Cardiac muscle cell (in vitro differentiated cells and primary cell): Measurements from ENCODE around the gene DNAI4. TPM values are rescaled to one million over a fixed set of nuclear protein-coding genes. Genes with fewer than 3 reads are reported as not detected.
A peak's percentile ranks its signal among the peaks of the same experiment; 100 is the strongest.

Source experiments
- DNase-seq, 2 donors: peaks; one replicate each; pipeline versions ENCODE4 v3.0.0 to v3.0.0-alpha.2; 2010 to 2017; ENCODE audit warnings: low read depth in 1 of 2, low spot score in 1 of 2
- H3K27ac ChIP-seq: fragments of 200-600 bp; sonication (generic); 2 replicates; pipeline ENCODE4 v1.5.1; 2016
- H3K27me3 ChIP-seq: fragments of 200-600 bp; sonication (generic); 2 replicates; pipeline ENCODE4 v1.6.0; 2016; ENCODE audit warnings: control low read depth
- H3K36me3 ChIP-seq: fragments of 200-600 bp; sonication (generic); 2 replicates; pipeline ENCODE4 v1.5.1; 2016; ENCODE audit warnings: control low read depth
- H3K4me1 ChIP-seq: fragments of 200-600 bp; sonication (generic); 2 replicates; pipeline ENCODE4 v1.8.1; 2017; ENCODE audit warnings: low read depth, mild to moderate bottlenecking, mixed run types
- H3K4me3 ChIP-seq: fragments of 200-600 bp; sonication (generic); 2 replicates; pipeline ENCODE4 v1.5.1; 2016; ENCODE audit warnings: mild to moderate bottlenecking
- H3K9me3 ChIP-seq: fragments of 200-600 bp; sonication (generic); 2 replicates; pipeline ENCODE4 v1.5.1; 2017; ENCODE audit warnings: low read depth, mild to moderate bottlenecking, control low read depth
- CTCF ChIP-seq: IDR thresholded peaks from 2 replicates; pipeline ENCODE4 v1.5.1; 2012; ENCODE audit warnings: low read depth, mild to moderate bottlenecking, low read length
- polyA plus RNA-seq: library from polyadenylated mRNA; unstranded; fragments of >200 nt; fragmentation: Nextera tagmentation; extraction: Ambion mirVana; gene quantifications from 2 replicates; pipeline ENCODE4 v1.2.1, GENCODE V29; 2016
- total RNA-seq: library from RNA; depleted of rRNA; stranded (reverse); fragments of >200 nt; gene quantifications from 2 replicates; pipeline ENCODE4 v1.2.3, GENCODE V29; 2016

Gene DNAI4
- total and polyA plus RNA-seq, 2 experiments from 2014 or later = 5.1 to 14.2 TPM

- H3K27me3 ChIP-seq = no peaks in the 10 kb centered on the region
- H3K4me3 ChIP-seq = peak overlapping the region; percentile 58
- no peaks in the 10 kb centered on the region for H3K36me3 ChIP-seq
- no peaks in the 10 kb centered on the region for H3K9me3 ChIP-seq
- peak overlapping the region; percentile 80 for H3K27ac ChIP-seq
- DNase-seq = no peak
- H3K4me1 ChIP-seq = peaks cover 19% of the 10 kb centered on the region
- TF ChIP-seq CTCF = no peak
Measured at GRCh38 chr1:66931590-66931989, 6.9 kb upstream of the DNAI4 start.

GRCh38 chr1:66930823-66931174 lies 6.1 kb upstream of the DNAI4 start:
- Histone ChIP-seq H3K4me1 (peaks cover 26% of the 10 kb centered on the region), H3K36me3 (no peaks in the 10 kb centered on the region), H3K9me3 (no peaks in the 10 kb centered on the region), H3K4me3 (peak overlapping the region; percentile 58), H3K27me3 (no peaks in the 10 kb centered on the region), H3K27ac (peak overlapping the region; percentile 80)
- no peak for DNase-seq
- TF ChIP-seq CTCF = no peak

GRCh38 chr1:66929999-66930822 lies 5.6 kb upstream of the DNAI4 start:
- H3K4me3 ChIP-seq = peak overlapping the region; percentile 58
- no peaks in the 10 kb centered on the region for H3K9me3 ChIP-seq
- peak; percentile 95 to 97 for DNase-seq
- no peaks in the 10 kb centered on the region for H3K27me3 ChIP-seq
- H3K4me1 ChIP-seq = peaks cover 26% of the 10 kb centered on the region
- no peaks in the 10 kb centered on the region for H3K36me3 ChIP-seq
- H3K27ac ChIP-seq = peak overlapping the region; percentile 80
- TF ChIP-seq CTCF = peak; percentile 36

GRCh38 chr1:66929691-66929998 lies 5.0 kb upstream of the DNAI4 start:
- Histone ChIP-seq H3K4me1 (peaks cover 26% of the 10 kb centered on the region), H3K27me3 (no peaks in the 10 kb centered on the region), H3K27ac (no peak overlapping the region), H3K36me3 (no peaks in the 10 kb centered on the region), H3K9me3 (no peaks in the 10 kb centered on the region), H3K4me3 (peak overlapping the region; percentile 58)
- TF ChIP-seq CTCF = no peak
- no peak for DNase-seq

- no peak for TF ChIP-seq CTCF
- DNase-seq = no peak
- peak overlapping the region; percentile 58 for H3K4me3 ChIP-seq
- H3K36me3 ChIP-seq = no peaks in the 10 kb centered on the region
- no peaks in the 10 kb centered on the region for H3K9me3 ChIP-seq
- no peaks in the 10 kb centered on the region for H3K27me3 ChIP-seq
- no peak overlapping the region for H3K27ac ChIP-seq
- H3K4me1 ChIP-seq = peaks cover 26% of the 10 kb centered on the region
Measured at GRCh38 chr1:66929146-66929688, 4.6 kb upstream of the DNAI4 start.
